ENCODE measurements around the gene SLC5A11. TPM values are rescaled to one million over a fixed set of nuclear protein-coding genes. Genes with fewer than 3 reads are reported as not detected.
A peak's percentile ranks its signal among the peaks of the same experiment; 100 is the strongest.

Gene SLC5A11
- total RNA-seq, 1 experiment from 2014 or later, result 5.7 TPM

- Histone ChIP-seq H3K79me2 (ENCODE audit: low read depth) (no peaks in the 10 kb centered on the region), H3K9me3 (ENCODE audit: insufficient read depth, low read depth) (no peaks in the 10 kb centered on the region), H3K27ac (no peak overlapping the region), H3K9me2 (ENCODE audit: insufficient read depth) (no peaks in the 10 kb centered on the region), H3K4me2 (no peak overlapping the region), H3K4me1 (replicated peaks; ENCODE audit: insufficient read depth) (peaks cover 42% of the 10 kb centered on the region), H4K20me1 (ENCODE audit: insufficient read depth) (no peaks in the 10 kb centered on the region), H3F3A (ENCODE audit: insufficient read depth, low read depth) (peaks cover 28% of the 10 kb centered on the region), H3K36me3 (ENCODE audit: low read depth) (no peaks in the 10 kb centered on the region), H3K27me3 (ENCODE audit: insufficient read depth, low read depth) (no peaks in the 10 kb centered on the region), H3K4me3 (no peak overlapping the region), H2AFZ (no peak overlapping the region)
- CTCF ChIA-PET, result interaction anchor here (0.6 to 1.3 kb wide), 2 partner anchors 12 to 15 kb away, joined by 3 read pairs; no protein-coding TSS in a partner anchor
- no peak for DNase-seq
- TF ChIP-seq CTCF (conservative IDR thresholded peaks at IDR 0.05), result no peak
- TF ChIP-seq EZH2 (IDR thresholded peaks at IDR 0.05; ENCODE audit: low read depth), result no peak
- no TSS peak for BruUV-seq (replicated peaks)
- intact Hi-C loops (cut with micrococcal nuclease; ENCODE audit: unreplicated experiment), result loop anchor here (10.0 kb wide), 1 partner anchor 138 kb away; no protein-coding TSS in a partner anchor
- POLR2A ChIA-PET (ENCODE audit: unreplicated experiment), result interaction anchor here (0.6 kb wide), 1 partner anchor 447 kb away, joined by 4 read pairs; no protein-coding TSS in a partner anchor
These were observed 990 bp downstream of the SLC5A11 start for GRCh38 chr16:24846548-24847357.

DNA sequence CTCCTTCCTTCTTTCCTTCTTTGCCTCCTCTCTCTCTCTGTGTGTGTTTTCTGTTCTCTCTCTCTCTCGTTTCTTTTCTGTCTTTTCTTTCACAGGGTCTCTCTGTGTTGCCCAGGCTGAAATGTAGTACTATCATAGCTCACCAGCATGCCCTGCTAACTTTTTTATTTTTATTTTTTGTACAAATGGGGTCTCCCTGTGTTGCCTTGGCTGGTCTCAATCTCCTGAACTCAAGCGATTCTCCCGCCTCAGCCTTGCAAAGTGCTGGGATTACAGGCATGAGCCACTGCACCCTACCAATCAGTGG lies 1.5 kb downstream of the SLC5A11 start:
- H3K36me3 ChIP-seq (ENCODE audit: low read depth), result no peaks in the 10 kb centered on the region
- no peaks in the 10 kb centered on the region for H3K79me2 ChIP-seq (ENCODE audit: low read depth)
- H3K4me1 ChIP-seq (replicated peaks; ENCODE audit: insufficient read depth), result peaks cover 42% of the 10 kb centered on the region
- ChIA-PET POLR2A (ENCODE audit: unreplicated experiment) (no interaction called here), CTCF (no interaction called here)
- H3K27me3 ChIP-seq (ENCODE audit: insufficient read depth, low read depth), result no peaks in the 10 kb centered on the region
- H4K20me1 ChIP-seq (ENCODE audit: insufficient read depth), result no peaks in the 10 kb centered on the region
- no peak overlapping the region for H3K4me3 ChIP-seq
- no peak overlapping the region for H2AFZ ChIP-seq
- no peak overlapping the region for H3K4me2 ChIP-seq
- no peak overlapping the region for H3K27ac ChIP-seq
- DNase-seq, result no peak
- intact Hi-C loops (cut with micrococcal nuclease; ENCODE audit: unreplicated experiment), result loop anchor here (10.0 kb wide), 1 partner anchor 137 kb away; no protein-coding TSS in a partner anchor
- no peaks in the 10 kb centered on the region for H3K9me3 ChIP-seq (ENCODE audit: insufficient read depth, low read depth)
- no TSS peak for BruUV-seq (replicated peaks)
- H3F3A ChIP-seq (ENCODE audit: insufficient read depth, low read depth), result peaks cover 28% of the 10 kb centered on the region
- H3K9me2 ChIP-seq (ENCODE audit: insufficient read depth), result no peaks in the 10 kb centered on the region
- TF ChIP-seq CTCF (conservative IDR thresholded peaks at IDR 0.05) (no peak), EZH2 (IDR thresholded peaks at IDR 0.05; ENCODE audit: low read depth) (no peak)

DNA sequence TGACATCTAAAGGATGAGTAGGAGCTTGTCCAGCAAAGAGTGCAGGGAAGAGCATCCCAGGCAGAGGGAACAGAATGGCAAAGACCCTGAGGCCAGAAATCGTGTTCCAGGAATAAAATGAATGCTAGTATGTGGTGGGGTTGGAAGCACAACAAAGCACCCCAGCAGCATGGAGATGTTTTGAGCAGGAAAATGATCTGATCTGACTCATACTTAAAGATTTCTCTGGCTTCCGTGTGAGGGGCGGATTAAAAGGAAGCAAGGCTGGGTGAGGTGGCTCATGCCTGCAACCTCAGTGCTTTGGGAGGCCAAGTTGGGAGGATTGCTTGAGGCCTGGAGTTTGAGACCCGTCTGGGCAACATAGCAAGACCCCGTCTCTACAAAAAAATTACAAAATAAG lies 2.3 kb downstream of the SLC5A11 start:
- H3K4me2 ChIP-seq, result no peak overlapping the region
- intact Hi-C loops (cut with micrococcal nuclease; ENCODE audit: unreplicated experiment), result loop anchor here (10.0 kb wide), 1 partner anchor 137 kb away; no protein-coding TSS in a partner anchor
- H2AFZ ChIP-seq, result no peak overlapping the region
- no peaks in the 10 kb centered on the region for H4K20me1 ChIP-seq (ENCODE audit: insufficient read depth)
- H3K4me3 ChIP-seq, result no peak overlapping the region
- peaks cover 28% of the 10 kb centered on the region for H3F3A ChIP-seq (ENCODE audit: insufficient read depth, low read depth)
- no TSS peak for BruUV-seq (replicated peaks)
- H3K36me3 ChIP-seq (ENCODE audit: low read depth), result no peaks in the 10 kb centered on the region
- POLR2A ChIA-PET (ENCODE audit: unreplicated experiment), result interaction anchor here (0.6 kb wide), 1 partner anchor 36 kb away, joined by 3 read pairs; no protein-coding TSS in a partner anchor
- peak; percentile 45 to 71 for DNase-seq
- no peaks in the 10 kb centered on the region for H3K9me3 ChIP-seq (ENCODE audit: insufficient read depth, low read depth)
- peaks cover 42% of the 10 kb centered on the region for H3K4me1 ChIP-seq (replicated peaks; ENCODE audit: insufficient read depth)
- H3K9me2 ChIP-seq (ENCODE audit: insufficient read depth), result no peaks in the 10 kb centered on the region
- CTCF ChIA-PET, result no interaction called here
- 0 out of 2 replicates have a peak overlapping the region, but pooled peaks have one; percentile 10 for H3K27ac ChIP-seq
- H3K27me3 ChIP-seq (ENCODE audit: insufficient read depth, low read depth), result no peaks in the 10 kb centered on the region
- no peaks in the 10 kb centered on the region for H3K79me2 ChIP-seq (ENCODE audit: low read depth)
- TF ChIP-seq CTCF (conservative IDR thresholded peaks at IDR 0.05) (no peak), EZH2 (IDR thresholded peaks at IDR 0.05; ENCODE audit: low read depth) (no peak)
